GM18907 (cell line): ENCODE measurements around the gene HYOU1.
"Not testable (repeated sequence)": the region's sequence is repeated elsewhere in the genome, so short reads cannot be mapped to it uniquely, and the experiment has no call there.

Experiments used
- ATAC-seq: cut with Tn5 transposase; IDR thresholded peaks from one replicate; pipeline ENCODE4 v1.9.1; 2021; ENCODE audit warnings: mild to moderate bottlenecking, moderate library complexity; ENCODE audit not compliant: unreplicated experiment

The HYOU1 gene

DNA sequence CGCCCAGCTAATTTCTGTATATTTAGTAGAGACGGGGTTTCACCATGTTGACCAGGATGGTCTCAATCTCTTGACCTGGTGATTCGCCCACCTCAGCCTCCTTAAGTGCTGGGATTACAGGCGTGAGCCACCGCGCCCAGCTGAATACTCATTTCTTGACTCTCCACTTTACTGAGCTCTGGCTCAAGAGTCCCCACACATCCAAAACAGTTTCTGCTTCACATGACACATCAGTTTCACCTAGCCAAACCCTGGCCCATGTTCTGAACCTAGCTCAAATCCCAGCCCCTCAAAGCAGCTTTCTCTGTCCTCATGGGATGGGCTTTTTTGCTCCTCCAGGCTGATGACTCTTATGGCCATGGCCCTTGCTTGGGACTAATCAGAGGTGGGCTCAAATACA, 9.8 kb downstream of the HYOU1 start:
- ATAC-seq, result no peak

DNA sequence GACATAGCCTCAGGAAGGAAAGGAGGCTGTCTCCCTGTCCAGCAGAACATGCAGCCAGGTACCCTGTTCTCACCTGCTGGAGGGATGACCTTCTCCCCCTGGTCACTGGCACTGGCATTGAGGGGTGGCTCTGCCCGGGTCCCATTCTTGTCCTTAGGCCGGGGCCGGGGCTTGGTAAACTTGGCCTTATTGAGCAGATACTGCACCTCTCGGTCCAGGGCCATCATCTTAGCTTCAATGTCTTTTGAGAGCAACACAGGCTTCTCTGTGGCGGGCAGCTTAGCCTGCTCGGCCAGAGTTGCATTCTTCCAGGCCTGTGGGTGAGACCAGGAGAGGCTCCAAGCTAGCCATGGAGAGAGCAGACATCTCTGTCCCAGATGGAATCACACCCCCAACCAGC, 10.5 kb downstream of the HYOU1 start:
- ATAC-seq, result no peak

DNA sequence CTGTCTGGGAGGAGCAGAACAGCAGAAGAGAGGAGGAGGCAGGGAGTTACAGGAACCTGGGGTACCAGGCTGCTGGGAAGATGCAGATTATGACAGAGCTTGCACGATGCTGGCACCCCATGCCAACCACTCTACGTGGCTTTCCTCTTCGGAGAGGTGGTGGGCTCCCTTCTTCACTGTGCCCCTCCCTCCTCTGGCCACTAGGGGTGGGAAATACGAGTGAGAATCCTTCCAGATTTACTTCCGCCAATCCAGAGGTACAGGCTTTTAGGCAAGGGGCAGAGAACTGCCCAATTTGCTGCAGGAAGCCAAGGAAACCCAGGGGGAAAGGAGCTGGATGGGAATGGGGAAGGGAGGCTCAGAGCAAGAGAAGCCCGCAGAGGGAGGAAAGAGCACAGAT, 12.3 kb downstream of the HYOU1 start:
- no peak for ATAC-seq

DNA sequence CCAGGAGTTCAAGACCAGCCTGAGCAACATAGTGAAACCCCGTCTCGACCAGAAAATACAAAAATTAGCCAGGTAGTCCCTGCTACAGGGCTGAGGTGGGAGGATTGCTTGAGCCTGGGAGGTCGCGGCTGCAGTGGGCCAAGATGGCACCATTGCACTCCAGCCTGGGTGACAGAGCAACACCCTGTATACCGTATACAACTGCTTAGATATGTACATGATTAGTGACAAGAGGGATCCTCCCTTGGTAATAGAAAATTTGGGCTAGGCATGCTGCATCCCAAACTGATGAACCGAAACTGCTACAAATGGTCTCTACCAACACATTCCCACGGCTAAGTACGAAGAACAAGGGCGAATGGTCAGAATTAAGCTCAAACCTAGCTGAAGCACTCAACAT, 14.1 kb downstream of the HYOU1 start:
- ATAC-seq, result no peak

DNA sequence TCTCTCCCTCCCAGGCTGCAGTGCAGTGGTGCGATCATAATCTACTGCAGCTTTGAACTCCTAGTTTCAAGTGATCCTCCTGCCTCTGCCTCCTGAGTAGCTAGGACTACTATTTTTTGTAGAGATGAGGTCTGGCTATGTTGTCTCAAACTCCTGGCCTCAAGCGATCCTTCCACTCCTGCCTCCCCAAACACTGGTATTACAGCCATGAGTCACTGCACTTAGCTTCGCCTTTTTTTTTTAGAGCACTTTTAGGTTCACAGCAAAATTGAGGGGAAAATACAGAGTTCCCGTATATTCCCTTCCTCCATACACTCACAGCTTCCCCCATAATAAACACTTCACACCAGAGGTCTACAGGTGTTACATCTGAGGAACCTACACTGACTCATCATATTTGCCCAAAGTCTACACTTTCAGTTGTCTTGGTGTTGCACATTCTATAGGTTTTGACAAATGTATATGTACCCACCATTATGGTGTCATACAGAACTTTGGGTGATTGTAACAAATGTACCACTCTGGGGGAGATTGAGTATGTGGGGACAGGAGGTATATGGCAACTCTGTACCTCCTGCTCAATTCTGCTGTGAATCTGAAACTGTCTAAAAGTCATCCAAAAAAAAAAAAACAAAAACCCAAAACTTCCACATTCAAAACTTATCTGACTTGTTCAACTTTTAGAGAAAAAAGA, 15.0 kb downstream of the HYOU1 start:
- no peak for ATAC-seq

DNA sequence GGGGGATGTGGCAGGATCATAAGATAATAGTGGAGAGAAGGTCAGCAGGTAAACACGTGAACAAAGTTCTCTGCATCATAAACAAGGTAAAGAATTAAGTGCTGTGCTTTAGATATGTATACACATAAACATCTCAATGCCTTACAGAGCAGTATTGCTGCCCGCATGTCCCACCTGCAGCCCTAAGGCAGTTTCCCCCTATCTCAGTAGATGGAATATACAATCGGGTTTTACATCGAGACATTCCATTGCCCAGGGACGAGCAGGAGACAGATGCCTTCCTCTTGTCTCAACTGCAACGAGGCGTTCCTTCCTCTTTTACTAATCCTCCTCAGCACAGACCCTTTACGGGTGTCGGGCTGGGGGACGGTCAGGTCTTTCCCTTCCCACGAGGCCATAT, 17.5 kb downstream of the HYOU1 start:
- not testable (repeated sequence) for ATAC-seq

DNA sequence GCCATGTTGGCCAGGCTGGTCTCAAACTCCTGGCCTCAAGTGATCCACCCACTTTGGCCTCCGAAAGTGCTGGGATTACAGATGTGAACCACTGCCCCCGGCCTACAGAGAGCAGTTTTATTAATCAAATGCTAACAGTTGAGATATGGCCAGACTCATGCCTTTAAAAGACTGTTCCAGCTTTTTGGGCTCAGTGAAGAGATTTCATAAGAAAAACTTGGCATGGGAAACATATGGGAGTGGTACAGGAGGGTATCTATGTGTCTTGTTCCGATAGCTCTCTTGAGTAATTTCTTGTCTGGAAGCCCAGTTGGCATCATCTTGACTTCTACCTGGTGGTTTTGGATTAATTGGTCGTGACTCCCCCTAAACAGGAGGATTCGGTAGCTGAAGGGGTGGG, 18.1 kb downstream of the HYOU1 start:
- no peak for ATAC-seq

DNA sequence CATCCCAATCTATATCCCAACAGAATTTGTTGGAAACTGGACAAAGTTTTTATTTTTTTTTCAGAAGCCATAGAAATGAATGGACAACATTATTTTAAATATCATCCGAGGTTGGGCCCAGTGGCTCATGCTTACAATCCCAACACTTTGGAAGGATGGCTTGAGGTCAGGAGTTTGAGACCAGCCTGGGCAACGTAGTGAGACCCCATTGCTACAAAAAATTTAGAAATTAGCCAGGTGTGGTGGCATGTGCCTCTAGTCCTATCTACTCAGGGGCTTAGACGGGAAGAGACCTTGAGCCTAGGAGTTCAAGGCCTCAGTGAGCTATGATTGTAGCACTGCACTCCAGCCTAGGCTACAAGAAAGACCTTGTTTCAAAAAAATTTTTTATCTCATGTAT, 22.2 kb downstream of the HYOU1 start:
- no peak for ATAC-seq

DNA sequence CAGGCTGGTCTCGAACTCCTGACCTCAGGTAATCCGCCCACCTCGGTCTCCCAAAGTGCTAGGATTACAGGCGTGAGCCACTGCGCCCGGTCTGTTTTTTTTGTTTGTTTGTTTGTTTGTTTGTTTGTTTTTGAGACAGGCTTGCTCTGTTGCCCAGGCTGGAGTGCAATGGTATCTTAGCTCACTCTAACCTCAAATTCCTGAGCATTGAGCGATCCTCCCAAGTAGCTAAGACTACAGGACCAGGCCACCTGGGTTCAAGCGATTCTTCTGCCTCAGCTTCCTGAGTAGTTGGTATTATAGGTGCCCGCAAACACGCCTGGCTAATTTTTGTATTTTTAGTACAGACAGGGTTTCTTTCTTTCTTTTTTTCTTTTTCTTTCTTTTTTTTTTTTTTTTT, 23.6 kb downstream of the HYOU1 start:
- not testable (repeated sequence) for ATAC-seq

DNA sequence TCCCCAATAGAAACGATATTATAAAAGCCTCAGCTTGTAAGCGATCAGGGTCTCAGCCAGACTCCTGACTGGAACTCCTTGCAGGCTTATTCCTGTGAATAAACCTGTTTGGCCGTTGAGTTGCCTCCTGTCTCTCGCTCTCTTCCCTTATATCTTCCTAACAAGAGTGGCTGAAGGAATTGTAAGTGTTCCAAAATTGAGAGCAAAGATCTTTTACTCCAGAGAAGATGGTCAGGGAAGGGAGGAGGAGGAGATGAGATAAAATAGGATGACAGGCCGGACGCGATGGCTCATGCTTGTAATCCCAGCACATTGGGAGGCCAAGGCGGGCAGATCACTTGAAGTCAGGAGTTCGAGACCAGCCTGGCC, 25.1 kb downstream of the HYOU1 start:
- no peak for ATAC-seq

DNA sequence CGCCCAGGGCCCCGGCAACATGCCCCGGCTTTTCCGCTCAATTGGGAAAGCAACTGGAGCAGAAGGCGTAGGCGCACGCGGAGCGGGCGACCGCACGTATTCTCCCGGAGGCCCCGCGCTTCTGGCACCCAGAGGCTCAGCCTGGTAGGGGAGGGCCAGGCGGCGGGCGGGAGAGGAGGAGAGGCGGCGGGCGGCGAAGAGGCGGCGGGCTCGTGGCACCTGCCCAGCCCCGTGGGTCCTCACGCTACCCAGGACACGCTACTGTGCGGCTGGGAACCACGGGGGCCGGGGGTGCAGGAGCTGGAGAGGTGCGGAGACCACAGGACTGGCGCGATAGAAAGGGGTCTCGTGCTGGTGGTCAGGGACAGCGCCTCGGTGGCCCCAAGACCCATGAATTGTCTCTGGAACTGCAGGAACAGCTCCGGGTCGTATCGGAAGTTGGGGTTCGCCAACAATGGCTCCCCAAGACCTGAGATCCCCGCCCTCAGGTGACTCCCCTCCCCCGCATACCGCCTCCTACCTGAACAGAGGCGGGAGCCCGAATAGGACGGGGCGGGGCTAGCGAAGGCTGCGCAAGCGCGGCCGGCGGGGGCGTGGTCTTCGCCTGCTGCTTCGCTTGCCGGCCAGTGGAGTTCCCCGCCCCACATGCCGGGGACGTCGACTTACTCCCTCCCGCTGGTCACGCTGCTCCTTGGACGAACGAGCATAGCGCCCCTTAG, 26.5 kb downstream of the HYOU1 start, which contains the start of gene SLC37A4:
TSS of gene SLC37A4 (minus strand) at position 549 of the 719 bp plus-strand sequence.
- peak; percentile 88 for ATAC-seq

DNA sequence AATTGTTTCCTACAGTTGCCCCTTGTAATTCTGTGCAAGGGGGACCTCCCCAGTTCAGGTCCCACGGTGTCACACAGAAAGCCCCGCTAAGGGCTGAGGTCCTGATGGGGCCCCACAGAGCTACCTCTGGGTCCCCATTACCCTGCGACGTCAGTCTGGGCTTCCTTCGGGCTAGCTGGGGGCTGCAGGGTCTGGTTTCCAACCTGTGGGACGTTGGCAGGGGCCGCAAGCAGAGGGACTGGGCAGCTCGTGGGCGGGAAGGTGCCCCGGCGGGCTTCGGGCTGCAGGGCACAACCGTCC, 27.0 kb downstream of the HYOU1 start:
- ATAC-seq, result peak; percentile 17

DNA sequence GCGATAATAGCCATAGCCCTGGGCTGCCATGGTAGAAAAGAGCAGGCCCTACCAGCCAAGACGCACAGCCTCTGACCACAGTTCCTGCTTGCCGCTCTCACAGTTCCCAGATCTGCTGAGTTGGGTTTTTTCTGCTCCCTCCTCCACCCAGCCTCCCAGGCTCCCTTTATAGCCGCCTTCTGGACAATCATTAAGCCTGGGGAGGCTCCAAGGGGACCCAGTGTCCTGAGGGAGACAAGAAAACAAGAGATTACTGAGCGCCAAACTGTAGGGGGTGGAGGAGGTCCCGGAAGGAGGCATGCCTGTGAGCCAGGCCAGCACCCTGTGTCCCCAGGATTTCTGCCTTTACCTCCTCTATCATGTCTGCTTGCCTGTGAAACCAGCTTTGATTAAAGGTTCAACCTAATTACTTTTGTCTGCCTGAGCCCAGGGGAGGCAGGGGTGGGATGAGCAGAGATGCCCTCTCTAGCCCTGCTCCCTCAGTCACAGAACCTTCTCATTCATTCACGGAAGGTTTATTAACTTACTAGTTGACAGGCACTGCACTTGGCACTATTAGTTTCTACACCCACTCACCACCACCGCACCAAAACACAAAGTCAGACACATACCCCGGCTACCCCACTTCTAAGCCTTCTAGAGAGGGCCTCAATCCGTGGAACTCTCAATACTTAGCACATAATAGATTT, 27.5 kb downstream of the HYOU1 start:
- peak; percentile 11 for ATAC-seq

DNA sequence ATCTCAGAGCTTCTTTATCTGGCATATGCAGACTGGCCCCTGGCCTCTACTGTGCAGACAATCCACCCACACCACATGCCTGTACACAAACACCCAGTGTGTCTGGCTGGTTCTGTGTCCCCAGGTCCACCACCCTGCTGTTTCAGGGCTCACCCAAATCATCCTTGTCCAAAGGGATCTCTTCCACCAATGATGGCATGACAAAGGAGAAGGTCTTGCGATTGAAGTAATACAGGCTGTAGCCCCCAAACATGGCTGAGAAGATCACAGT, 28.0 kb downstream of the HYOU1 start:
- ATAC-seq, result no peak

DNA sequence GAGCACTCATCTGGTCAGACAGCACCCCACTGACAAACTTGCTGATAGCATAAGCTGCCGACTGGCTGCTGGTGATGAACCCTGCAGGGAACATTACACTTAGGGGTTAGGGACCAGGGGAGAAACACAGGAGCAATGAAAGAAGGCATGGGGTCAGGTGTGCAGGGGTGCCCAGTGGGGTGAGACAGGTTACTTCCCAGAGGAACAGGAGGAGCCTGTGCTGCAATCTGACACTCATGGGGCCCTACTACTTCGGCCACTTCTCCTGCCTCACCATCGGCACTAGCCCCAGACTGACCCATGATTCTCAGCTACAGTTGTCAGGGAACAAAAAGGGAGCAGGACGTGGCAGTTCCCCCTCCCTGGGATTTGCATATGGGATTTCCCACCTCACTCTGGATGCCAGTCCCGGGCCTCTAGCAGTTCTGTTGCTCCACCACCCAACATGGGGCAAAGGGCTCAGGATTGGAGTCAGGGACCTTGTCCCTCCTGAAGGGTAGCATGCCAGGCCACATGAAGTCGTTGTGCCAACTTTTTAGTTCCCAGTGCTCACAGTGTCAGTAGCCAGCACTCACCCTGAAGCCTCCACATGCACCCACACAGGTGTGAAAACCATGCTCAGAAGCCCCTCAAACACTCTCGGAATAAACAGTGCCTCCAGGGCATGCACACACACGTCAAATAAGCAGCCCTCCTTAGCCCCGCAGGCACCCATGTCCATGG, 28.5 kb downstream of the HYOU1 start:
- ATAC-seq, result no peak

DNA sequence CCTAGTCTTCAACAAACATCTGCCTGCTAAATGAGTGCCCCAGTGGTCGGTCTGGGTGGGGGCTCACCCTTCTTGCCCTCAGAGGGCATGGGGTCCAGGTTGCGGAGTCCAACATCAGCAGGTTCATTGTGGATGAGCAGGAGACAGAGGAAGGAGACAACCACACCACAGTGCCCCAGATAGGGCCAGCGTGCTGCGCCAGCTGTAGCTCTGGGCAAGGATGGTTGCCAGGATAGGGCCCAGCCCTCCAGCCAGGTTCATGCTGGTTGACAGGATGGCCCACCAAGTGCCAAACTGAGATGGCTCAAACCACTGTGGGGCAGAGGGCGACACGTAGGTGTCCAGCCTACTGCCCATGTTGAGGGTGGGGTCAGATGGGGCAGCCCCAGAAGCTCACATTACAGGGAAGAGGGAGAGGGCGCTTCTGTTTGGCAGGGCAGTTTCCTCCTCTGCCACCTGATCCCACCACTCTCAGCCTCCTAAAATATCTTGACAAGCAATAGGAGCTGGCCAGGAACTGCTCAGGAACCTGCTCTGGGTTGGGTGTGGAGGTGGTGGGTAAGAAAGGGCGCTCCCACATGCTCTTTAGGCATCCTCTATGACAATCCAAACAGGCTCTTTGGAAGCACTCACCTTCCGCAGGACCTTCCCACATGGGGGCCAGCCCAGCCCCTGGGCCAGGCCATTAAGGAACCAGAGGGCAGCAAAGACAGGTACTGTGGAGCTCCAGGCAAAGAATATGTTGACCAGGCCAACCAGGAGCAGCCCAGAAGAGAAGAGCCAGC, 29.3 kb downstream of the HYOU1 start:
- no peak for ATAC-seq

DNA sequence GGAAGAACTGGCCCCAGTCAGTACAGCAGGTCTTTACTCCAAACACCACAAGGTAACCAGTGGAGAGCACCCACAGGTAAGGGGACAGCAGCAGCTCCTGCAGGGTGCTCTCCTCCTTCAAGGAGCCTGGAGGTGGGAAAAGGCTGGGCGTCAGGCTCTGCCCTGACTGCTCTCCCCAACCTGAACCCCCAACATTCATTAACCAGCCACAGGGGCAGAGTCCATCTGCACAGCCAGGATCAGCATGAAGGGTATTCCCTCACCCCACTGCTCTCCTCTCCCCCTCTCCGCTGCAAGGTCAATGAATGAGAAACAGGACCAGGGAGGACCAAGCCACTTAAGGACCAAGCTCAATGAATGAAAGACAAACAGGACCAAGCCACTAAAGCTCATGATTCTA, 30.0 kb downstream of the HYOU1 start:
- no peak for ATAC-seq

DNA sequence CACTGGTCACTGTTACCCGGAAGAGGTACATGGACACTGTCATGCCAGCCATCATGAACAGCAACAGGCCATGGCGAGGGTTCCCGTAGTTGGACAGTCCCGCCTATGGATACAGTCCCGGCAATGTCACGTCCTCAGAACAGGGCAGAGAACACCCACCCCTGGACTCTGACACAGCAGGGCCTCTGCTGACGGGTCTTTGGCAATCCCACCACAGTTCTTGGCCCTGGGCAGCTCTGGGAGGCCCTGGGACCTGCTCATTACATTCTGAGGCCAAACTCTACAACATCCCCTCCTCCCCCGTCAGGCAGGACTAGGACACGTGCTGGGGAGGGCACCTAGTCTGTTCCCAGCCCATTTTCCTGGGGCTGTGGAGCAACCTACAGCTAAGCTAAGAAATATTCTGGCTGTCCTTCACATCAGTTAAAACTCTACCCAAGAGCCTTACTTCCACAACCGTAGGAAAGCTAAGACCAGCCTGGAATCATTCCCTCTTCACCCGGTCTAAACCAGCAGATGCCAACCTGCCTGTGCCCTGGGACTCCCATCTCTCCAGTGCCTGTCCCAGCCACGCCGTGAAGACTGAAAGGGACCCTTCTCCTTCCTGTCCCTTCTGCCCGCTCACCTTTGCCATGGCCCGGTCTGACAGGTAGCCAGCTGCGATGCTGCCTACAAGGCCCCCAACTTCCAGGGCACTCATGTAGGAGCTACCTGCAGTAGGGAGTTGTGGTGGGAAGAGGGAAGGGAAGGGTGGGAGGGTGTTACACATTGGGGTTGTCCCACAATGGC, 30.8 kb downstream of the HYOU1 start:
- ATAC-seq, result no peak

DNA sequence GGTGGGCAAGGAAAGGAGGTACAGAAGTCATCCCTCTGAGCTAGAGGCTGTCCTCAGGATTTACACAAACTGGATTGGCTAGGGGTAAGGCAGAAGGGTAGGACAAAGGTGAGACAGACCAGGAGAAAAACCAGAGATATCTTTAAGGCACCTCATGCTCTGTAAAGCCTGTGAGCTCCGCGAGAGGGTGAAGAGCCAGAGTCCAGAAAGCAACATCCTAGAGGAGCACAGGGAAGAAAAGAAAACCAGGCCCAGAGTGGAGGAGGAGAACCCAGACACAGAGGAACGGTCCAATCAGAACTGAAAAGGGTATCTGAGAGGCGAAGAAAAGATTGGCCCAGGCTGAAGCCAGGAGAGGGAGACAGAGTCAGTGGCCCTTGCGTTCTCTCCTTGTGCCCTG, 31.5 kb downstream of the HYOU1 start:
- no peak for ATAC-seq

DNA sequence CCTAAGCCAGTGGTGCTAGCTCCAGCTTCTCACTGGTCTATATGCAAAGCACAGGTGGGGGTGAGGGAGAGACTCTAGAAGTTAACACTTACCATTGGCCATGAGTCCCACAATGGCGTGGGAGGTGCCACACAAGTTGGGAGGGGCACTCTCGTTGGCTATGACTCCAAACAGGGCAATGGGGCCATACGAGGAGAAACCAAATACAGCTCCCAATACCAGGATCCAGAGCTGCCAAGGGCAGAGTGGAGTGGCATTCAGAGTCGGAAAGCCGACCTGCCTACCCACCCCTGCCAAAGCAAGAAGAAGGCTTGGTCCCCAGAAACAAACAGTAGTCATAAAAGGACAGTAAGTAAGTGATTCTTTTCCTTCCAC, 31.9 kb downstream of the HYOU1 start:
- ATAC-seq, result no peak
